NCI-H128 (cell line): ENCODE data around the gene PTTG1IP.
A peak's percentile ranks its signal among the peaks of the same experiment; 100 is the strongest.

Experiments
- DNase-seq: peaks from one replicate; lab custom pipeline; 2025; ENCODE audit not compliant: unreplicated experiment; lab: John Stamatoyannopoulos, UW

PTTG1IP gene

GRCh38 chr21:44828362-44829056 is 45.0 kb downstream of the PTTG1IP start:
- DNase-seq = no peak

- DNase-seq = no peak
These were observed 50.3 kb downstream of the PTTG1IP start for GRCh38 chr21:44823179-44823660.

GRCh38 chr21:44822484-44823178 is 50.9 kb downstream of the PTTG1IP start:
- DNase-seq = no peak

GRCh38 chr21:44820851-44821250 is 52.6 kb downstream of the PTTG1IP start:
- DNase-seq = no peak

- DNase-seq = no peak
These were observed 53.9 kb downstream of the PTTG1IP start for GRCh38 chr21:44819283-44820243.

GRCh38 chr21:44818640-44819011 is 54.9 kb downstream of the PTTG1IP start:
- no peak for DNase-seq

GRCh38 chr21:44817914-44818639 is 55.4 kb downstream of the PTTG1IP start, which contains the start of gene SUMO3:
SUMO3 (minus strand) TSS chr21:44818062; CDS start chr21:44817968, 94 bp downstream.
- peak; percentile 62 for DNase-seq

- DNase-seq = peak; percentile 63
These were observed 56.0 kb downstream of the PTTG1IP start for GRCh38 chr21:44817506-44817880.

GRCh38 chr21:44816761-44817505 is 56.6 kb downstream of the PTTG1IP start:
- no peak for DNase-seq

- no peak for DNase-seq
These were observed 57.5 kb downstream of the PTTG1IP start for GRCh38 chr21:44815852-44816628.

GRCh38 chr21:44815225-44815624 is 58.3 kb downstream of the PTTG1IP start:
- DNase-seq = no peak

- DNase-seq = no peak
These were observed 58.9 kb downstream of the PTTG1IP start for GRCh38 chr21:44814498-44815023.

GRCh38 chr21:44813727-44814126 is 59.8 kb downstream of the PTTG1IP start:
- no peak for DNase-seq

- no peak for DNase-seq
These were observed 60.3 kb downstream of the PTTG1IP start for GRCh38 chr21:44813149-44813548.

GRCh38 chr21:44812640-44813039 is 60.9 kb downstream of the PTTG1IP start:
- no peak for DNase-seq

GRCh38 chr21:44810779-44811178 is 62.7 kb downstream of the PTTG1IP start:
- no peak for DNase-seq

- DNase-seq = no peak
These were observed 67.6 kb downstream of the PTTG1IP start for GRCh38 chr21:44805859-44806258.

- no peak for DNase-seq
These were observed 68.3 kb downstream of the PTTG1IP start for GRCh38 chr21:44805226-44805625.

GRCh38 chr21:44804762-44805161 is 68.7 kb downstream of the PTTG1IP start:
- no peak for DNase-seq
